Measurements from ENCODE around the gene SLC43A2.

- TF ChIP-seq CTCF (IDR thresholded peaks at IDR 0.05) (peak; percentile 51 to 62 (median 57)), POLR2A (IDR thresholded peaks at IDR 0.05; ENCODE audit: low read depth) (peak; percentile 33), EP300 (IDR thresholded peaks at IDR 0.05) (no peak), POLR2AphosphoS5 (IDR thresholded peaks at IDR 0.05) (peak; percentile 57 to 70)
Measured at GRCh38 chr17:1628856-1629503, 346 bp upstream of the SLC43A2 start.

All from esophagus muscularis mucosa (tissue), 4 donors.